Lung microvascular endothelial cell (primary cell): ENCODE measurements around the gene LGI2. TPM values are rescaled to one million over a fixed set of nuclear protein-coding genes. Genes with fewer than 3 reads are reported as not detected.
"Not testable (repeated sequence)": the region's sequence is repeated elsewhere in the genome, so short reads cannot be mapped to it uniquely, and the experiment has no call there.

Source experiments
- DNase-seq, 2 donors: peaks; one replicate each; pipeline versions ENCODE4 v3.0.0 to v3.0.0-alpha.2; 2010; ENCODE audit warnings: low read depth in 2 of 2
- total RNA-seq: library from RNA; depleted of rRNA; stranded (reverse); fragments of >200 nt; gene quantifications from 2 replicates; pipeline ENCODE4 v1.2.1, GENCODE V29; 2014

LGI2 gene
- total RNA-seq, 1 donor from 2014 or later: not detected

DNA sequence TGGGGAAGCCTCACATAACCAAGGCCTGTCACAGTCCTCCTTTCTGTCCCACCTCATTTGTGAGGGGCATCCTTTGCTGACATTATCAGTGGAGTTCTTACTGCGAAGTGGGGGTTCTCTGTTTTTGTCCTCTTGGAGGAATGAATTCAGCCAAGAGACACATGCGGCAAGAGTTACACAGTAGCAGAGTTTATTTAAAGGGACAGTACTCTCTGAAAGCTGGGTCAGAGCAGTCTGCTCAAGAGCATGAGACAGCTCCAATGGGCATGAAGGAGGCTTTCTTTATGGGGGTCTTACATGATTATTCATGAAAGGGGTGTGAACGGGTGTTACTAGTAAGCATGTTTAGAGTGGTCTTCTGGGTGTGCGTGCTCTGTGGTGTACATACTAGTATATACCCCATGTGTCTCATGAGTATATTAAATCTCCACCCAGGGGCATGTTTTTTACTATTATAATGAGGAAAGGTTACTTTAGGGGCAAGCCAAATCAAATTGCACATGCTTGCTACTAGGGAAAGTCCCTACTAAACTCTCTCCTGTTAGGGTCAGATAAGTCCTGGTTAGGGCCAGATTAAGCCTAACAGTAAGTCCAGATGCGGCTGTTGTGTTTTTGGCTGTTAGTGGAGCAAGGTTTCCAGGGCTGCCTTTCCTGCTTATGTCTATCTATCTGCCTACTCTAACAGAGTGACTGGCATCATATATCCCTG is 19.8 kb upstream of the LGI2 start:
- no peak for DNase-seq

DNA sequence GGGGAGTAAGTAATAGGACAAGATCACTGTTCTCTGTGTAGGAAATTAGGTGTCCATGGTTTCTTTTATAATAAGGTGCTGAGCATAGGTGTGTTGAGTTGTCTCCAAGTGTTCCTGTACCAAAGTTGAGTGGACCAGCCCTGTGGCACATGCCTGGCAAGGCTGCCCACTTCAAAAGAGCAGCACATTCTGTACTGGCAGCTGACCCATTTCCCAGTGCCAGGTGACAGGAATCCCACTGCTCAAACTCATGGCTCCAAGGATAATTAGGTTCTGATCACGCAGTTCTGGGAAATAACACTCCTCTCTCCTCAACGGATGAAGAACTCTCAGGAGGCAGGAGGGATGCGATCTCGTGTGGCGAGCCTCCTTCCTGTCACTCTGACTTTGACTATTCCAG is 12.8 kb upstream of the LGI2 start:
- DNase-seq: no peak

DNA sequence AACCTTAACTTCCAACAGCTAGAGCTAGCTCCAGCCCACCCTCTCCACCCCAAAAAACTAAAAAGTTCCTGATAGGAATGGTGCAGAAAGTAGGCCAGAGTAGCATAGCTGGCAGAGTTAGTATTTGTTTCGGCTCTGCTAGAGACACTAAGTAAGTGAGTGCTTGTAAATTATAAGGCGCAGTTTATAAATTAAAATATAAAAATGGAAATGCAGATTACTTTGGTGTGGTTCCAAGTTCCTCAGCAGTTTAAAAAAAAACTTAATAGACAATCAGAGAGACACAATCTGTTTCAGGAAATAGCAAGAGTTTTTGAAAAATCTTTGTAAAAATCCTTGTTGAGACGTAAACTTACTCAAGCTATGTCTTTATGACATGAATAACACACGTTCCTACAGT is 2.8 kb upstream of the LGI2 start:
- no peak for DNase-seq

DNA sequence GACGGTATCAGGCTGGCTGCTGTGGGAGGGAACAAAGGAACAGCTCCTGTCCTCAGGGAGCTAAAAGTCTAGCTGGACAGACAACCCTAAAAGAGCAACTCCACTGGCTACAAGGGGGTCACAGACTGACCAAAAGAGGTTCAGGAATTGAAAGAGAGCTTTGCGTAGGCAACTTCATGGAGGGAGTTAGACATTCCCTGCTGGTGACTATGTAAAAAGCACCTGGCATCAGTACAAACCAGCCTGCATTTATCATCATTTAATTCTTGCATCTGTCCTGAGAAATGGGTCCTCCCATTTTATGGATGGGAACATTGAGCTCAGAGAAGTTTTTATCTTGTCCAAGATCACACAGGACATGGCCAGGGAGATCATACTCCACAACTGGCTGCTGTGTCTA is 1.4 kb upstream of the LGI2 start:
- no peak for DNase-seq

DNA sequence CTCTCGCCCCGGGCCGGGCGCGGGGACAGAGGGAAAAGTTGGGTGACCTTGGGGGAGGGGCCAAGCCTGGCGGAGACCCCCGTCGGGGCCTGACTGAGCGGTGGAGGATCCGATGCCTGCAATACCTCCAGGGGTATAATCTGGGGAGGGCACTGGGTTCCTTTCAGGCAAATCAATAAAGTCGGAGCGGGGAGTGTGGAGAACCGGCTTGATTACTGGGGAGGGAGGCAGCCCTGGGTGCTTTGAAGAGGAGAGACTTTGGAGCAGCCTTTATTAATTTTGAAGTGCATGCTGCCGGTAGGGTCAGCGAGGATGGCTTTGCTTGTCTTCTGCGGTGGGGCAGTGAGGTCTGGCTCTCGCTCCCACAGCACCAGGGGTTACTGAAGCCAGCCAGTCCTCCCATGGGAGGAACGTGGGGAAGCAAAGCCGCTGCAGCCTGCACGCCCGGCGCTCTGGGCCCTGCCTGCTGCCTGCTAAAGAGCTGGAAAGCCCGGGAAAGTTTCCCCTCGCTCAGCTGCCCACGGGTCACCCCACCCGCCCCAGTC is 403 bp upstream of the LGI2 start:
- peak in 1 of 2 donors; percentile 8 for DNase-seq

DNA sequence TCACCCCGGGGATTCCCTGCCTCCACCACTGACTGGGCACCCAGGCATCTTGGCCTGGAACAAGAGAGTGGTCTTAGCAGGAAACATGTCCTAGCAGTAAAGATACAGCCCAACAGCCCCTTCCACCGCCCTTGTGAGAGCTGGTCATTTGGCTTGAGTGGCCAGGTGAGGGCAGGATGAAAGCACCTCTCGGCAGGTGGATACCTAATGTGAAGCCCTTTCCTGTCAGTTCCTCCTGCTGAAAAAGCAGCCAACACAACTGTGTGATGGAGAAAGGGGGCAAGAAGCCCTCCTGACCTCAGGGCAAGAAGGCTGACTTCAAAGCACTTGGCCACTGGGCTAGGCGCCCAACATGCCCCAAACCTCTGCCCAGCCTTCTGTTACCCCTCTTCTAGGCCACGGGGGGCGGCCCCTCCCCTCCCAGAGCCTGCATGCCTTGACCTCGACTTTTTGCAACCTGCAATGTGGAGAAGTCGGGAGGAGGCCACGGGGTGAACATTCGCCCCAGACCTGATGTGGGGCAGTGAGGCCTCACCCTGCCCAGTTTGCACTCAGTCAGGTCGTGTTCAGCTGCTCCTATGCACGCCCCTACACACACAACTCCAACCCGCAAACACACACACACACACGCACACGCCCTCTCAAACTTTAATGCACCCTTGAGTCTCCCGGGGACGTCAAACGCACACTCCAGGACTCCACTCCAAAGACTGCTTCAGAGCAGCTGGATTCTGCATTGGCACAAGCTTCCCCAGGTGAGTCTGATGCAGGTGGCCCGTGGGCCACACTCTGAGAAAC is 1.1 kb downstream of the LGI2 start:
- no peak for DNase-seq

DNA sequence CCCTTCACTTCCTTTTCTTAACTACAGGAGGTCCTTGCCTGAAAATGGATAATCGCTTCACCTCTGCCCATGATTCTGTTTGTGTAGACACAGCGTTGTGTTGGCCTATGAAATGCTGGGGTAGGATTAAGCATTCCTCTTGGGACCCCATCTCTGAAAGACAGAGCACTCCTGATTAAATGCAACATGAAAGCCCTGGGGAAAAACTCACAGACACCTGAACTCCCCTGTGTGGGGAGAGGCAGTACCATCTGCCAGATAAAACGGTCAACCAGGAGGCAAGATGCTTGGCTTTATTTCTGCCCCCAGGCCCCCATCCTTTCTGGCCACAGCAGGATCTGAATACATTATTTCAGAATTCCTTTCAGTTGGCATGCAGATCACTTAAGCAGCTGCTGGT is 1.9 kb downstream of the LGI2 start:
- no peak for DNase-seq

DNA sequence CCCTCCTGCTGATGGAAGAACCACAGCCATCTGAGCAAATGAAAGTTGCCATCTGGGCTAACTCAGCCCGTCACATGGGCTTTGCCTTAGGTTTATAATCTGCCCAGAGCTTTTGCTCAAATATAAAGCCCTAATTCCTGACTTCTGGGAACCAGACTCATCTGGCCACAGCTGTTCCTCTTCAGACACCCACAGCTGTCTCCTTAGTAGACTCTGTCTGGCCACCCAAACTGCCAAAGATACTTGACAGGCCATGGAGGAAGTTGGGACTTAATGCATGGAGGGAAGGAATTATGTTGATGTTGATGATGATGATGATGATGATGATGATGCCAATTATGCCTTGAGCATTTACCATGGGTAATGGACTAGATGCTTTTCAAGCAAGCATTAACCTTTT is 8.0 kb downstream of the LGI2 start:
- DNase-seq: no peak

DNA sequence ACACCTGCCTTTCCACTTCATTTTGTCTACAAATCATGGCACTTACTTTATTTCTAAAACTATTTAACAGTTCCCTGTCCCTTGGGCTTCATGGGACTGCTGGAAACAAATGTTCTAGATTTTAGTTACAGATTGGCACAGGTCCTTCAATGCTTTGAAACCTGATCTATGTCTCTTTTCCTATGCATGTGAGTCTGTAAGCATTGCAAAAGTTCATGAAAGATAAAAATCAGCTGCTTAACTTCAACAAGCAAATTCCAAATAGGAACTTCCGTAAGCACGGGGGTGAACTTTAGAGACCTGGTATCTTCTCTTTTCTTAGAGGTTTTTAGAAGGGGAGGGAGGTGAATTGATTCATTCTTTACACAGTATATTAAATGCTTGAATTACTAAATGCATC is 9.5 kb downstream of the LGI2 start:
- no peak for DNase-seq

DNA sequence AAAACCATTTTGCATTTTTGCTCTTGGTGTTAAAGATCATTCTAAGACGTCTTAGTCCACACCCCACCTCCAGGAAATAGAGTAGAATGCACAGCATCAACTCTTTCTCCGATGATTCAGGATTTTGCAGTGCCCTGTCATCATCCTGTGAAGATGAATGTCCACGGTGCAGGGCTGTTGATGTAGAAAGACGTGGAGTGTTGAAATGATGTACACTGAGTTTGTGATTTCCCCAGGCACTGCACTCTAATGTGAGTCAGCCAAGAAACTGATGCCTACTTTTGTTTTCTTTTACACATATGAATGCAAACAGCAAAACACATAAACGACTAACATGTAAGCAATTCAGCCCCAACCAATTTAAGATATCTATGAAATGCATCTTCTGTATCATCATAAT is 10.5 kb downstream of the LGI2 start:
- peak in 1 of 2 donors; percentile 22 for DNase-seq

DNA sequence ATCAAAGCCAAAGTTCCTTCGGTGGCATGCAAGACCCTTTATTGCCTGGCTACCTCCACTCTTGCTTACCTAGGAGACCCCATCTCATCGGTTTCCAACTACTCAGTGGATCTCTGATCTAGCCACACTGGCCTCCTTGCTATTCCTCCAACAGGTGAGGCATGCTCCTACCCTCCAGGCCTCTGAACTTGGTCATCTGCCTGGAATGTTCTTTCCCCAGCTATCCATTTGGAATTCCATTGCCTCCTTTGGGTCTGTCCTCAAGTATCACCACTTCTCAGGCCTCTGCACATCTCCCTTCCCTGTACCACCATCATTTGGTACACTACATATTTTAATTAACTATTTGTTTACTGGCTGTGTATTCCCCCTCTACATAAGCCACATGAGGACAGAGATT is 11.2 kb downstream of the LGI2 start:
- DNase-seq: no peak

DNA sequence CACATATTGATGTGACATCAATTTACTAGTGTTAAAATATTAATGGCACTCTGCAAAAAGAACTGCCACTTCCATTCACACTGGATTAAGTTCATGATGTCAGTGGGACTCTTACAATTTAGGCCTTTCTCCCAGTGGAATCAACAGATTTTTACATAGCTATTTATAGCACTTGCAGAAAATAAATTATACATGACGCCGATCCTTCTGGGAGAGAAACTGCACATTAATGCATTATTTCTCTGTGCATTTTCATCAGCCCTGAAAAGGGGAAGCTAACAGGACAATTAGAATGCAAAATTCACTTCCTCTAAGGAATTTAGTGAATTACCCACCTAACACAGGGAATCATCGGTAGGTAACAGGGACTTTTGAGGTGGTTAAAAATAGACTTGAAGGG is 15.7 kb downstream of the LGI2 start:
- DNase-seq: no peak

DNA sequence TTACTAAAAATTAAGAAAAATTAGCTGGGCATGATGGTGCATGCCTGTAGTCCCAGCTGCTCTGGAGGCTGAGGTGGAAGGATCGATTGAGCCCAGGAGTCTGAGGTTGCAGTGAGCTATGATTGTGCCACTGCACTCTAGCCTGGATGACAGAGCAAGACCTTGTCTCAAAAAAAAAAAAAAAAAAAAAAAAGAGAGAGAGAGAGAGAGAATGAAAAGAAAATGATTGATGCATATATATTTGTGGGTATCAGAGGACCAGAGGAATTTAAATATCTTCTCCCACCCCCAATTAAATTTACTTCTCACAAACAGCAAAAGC is 16.1 kb downstream of the LGI2 start:
- DNase-seq: not testable (repeated sequence)

DNA sequence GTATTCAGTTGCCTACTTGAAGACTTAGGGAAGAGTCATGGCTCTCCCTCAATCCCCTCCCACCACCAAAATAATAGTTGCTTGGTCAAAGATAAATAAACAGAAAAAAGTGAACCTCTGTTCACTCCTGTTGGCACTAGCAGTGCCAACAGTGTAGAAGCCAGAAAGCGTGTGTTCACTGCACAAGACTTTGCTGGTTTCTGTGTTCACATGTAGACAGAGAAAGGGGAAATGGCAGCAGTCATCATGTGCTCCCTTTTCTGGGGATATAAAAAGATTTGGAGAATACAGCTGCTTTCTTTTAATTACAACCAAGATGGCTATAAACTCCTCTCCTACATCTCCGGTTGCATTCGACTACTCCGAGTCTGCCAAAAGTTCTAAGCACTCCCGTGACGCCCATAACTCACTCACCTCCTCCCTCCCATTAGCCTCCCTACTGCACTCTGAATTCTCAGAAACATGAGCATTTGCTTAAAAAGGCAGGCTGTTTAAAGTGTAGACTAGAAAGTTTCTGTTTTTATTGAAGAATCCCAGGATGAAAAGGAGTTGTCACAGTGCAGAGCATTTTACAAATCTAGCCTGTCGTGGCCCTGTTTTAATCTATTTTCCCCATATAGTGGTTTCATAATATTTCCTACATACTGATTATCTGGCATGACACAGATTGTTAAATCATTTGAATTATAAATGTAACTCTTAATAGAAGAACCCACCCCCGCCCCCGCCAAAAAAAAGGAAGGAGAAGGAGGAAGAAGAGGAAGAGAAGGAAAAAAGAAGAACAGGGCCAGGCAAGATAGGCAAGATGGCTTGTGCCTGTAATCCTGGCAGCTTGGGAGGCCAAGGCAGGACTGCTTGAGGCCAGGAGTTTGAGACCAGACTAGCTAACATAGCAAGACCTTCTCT is 16.7 kb downstream of the LGI2 start:
- no peak for DNase-seq

DNA sequence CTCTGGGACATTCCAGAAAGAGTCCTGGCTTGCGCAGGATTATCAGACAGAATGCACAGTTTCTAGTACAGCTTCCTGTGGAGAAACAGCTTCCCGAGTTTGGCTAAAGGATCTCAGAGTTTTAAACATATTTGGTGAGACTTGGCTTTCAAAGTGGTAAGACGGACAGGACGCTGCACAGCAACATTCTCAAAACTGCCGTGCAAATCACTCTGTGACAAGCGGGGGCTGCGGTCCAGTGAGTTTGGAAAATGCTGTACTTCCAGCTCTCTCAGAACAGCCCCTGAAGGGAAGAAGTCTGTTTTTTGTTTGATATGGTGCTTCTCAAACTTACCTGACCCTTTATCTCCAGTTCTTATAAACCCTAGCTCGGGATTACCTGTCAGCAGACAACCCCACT is 18.1 kb downstream of the LGI2 start:
- no peak for DNase-seq

DNA sequence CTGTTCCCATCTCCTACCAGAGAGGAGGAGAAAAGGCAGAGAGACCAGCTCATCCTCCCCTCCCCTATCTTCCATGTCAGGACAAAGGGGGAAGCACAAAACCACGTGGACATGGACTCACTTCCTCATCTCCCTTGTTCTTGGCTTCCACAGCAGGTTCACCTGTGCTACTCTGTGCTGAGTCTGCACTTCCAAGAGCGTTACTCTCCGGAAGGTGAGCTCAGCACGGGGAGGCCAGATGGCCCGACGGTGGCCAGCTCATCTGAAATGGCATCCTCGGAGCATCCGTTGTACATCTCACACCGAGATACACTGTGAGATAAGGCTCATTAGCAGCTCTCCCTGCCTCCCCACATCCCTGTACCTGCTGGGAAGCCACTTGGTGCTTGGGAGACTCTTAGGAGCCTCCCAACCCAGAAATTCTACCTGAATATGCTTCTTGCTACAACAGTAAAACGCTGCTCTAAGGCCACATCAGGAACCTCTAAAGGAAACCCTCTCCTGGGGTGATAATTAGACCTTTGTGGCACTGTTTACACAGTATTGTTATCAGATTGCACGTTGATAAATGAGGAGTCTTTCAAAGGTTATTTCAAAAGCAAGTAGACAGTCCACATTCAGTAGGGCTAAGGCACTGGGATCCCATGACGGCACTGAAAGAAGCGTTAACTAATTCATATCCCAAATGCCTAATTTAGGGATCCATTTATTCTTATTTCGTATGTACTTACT is 19.4 kb downstream of the LGI2 start:
- no peak for DNase-seq

DNA sequence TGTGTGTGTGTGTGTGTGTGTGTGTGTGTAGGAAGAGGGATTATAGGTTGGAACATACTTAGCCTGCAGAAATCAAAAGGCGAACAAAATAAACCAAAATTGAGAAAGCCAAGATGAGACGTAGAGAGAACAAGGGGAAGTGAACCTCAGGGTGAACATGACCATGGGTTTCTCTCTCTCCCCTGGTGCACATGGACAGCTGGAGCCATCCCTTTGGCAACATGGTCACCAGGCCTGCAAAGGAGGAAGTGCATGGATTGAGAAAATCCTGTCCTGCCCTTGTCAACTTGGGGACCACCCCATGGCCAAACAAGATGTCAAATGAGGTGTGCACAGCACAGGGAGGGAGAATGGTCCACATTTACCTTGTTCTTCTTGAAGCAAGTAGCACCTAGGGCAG is 23.1 kb downstream of the LGI2 start:
- no peak for DNase-seq

DNA sequence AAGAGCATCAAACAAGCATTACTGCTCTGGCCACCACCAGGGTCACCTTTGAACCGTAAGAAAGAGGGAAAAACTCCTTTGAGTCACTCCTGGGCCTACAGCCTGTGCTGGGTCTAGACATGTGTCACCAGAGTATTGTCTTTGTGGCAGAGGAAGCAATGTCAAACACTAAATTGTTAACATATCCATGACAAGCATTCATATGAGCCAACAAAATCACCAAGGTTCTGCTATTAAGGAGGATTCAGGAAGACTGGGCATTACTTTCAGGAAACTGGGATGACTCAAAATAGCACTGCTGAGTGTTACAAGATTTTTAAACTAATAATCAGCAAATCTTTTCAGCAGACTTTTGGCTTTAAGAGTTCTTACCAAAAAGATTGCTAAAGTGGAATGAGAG is 28.1 kb downstream of the LGI2 start:
- peak in 1 of 2 donors; percentile 87 for DNase-seq

DNA sequence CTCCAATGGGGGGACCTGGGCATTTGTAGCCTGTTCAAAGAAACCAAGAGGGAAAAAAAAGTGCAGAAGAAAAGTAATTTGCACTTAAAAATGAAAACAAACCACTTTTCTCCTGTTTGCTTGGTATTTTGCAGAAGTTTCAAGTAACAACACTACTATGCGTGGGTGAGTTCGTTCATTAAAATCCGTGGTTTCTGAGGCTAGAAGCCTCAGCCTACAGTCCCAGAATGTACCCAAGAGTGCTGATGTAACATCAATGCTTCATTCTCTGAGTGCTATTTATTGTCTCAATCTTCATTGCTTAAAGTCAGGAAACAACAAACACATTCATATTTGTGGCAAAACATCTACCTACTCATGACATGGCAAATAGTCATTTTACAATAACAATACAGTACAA is 29.2 kb downstream of the LGI2 start:
- no peak for DNase-seq

DNA sequence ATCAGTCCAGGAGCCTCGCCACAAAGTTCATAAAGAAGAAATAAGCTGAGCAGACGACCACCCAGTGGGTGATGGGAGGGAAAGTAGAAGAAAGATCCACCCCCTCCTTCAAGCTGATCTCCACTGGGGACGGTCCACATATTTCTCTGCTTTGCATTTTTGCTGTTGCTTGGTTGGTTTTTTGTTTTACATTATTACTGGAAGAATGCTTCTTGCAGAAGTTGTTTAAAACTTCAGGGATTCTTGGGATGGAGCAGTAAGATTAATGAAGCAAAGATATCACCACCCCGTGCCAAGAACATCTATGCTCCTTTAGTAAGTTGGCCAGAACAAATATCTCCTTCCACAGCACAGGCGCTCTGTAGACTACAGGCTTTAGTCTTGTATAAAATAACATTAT is 30.1 kb downstream of the LGI2 start:
- no peak for DNase-seq

DNA sequence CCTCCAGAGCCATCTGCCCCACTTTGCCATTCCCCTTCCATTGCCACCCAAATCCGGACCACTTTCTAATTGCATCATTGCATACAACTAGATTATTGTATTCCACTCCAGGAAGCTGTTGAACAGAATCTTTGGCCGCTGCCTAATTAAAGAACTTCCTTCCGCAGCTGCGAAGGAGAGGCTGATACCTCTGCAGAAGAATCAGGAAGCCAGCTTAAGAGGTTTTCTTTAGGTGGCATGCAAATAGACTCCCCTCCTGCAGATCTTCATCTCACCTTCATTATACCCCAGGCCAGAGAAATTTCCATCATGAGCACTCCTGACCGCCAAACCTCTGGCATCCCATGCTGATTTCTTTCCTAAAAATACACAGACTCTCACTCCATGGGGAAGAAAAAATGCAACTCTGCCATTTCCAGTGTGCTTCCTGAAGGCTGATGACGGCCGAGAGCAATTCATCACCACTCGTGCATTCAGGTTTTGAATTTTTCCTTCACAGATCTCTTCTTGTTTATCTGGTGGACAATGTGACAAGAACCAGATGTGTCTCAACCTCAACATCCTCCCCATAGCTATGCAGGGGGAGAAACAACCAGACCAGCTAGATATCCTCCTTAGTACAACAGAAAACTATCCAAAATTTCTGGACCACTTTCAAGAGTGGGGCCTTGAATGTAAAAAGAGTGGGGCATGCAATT is 31.2 kb downstream of the LGI2 start:
- DNase-seq: peak in 1 of 2 donors; percentile 22
